Esophagus (tissue), 2 donors: ENCODE results near the gene ABCC11. TPM values are rescaled to one million over a fixed set of nuclear protein-coding genes. Genes with fewer than 3 reads are reported as not detected.

Experiments used
- H3K27ac ChIP-seq, 2 donors: one replicate each; pipeline ENCODE4 v1.5.1; 2013; ENCODE audit warnings: low read depth in 2 of 2, mild to moderate bottlenecking in 2 of 2, inconsistent platforms in 1 of 2, low read length in 1 of 2, moderate library complexity in 1 of 2
- H3K27me3 ChIP-seq, 2 donors: one replicate each; pipeline ENCODE4 v1.6.1; 2013; ENCODE audit warnings: low read length in 2 of 2, control low read depth in 1 of 2, mild to moderate bottlenecking in 1 of 2; ENCODE audit not compliant: insufficient read depth in 2 of 2, control insufficient read depth in 1 of 2
- H3K36me3 ChIP-seq, 2 donors: one replicate each; pipeline ENCODE4 v1.6.1; 2013; ENCODE audit warnings: low read length in 1 of 2; ENCODE audit not compliant: control insufficient read depth in 2 of 2, insufficient read depth in 2 of 2
- H3K4me1 ChIP-seq, 2 donors: one replicate each; pipeline ENCODE4 v1.6.1; 2013; ENCODE audit warnings: low read length in 1 of 2; ENCODE audit not compliant: control insufficient read depth in 2 of 2, insufficient read depth in 2 of 2
- H3K4me3 ChIP-seq, 2 donors: one replicate each; pipeline ENCODE4 v1.5.1; 2013; ENCODE audit warnings: low read length in 2 of 2, mild to moderate bottlenecking in 2 of 2, low read depth in 1 of 2, moderate library complexity in 1 of 2
- H3K9me3 ChIP-seq, 2 donors: one replicate each; pipeline ENCODE4 v1.6.1; 2013; ENCODE audit warnings: mild to moderate bottlenecking in 2 of 2, low read depth in 1 of 2, low read length in 1 of 2, moderate library complexity in 1 of 2; ENCODE audit not compliant: control insufficient read depth in 2 of 2, insufficient read depth in 1 of 2
- WGBS, 2 donors: extraction: QIAGEN DNeasy Blood & Tissue Kit; methylation state at CpG; one replicate each; pipeline ENCODE4 v1.1.7; 2013; 5-methylcytosine and 5-hydroxymethylcytosine counted together
- polyA plus RNA-seq, 2 donors: library from polyadenylated mRNA; stranded (reverse); fragments of 200-250 nt; gene quantifications; one replicate each; pipeline ENCODE4 v1.2.3, GENCODE V29; 2013
- donor health status: healthy with polysubstance abuse.
- donor health status: Bipolar disorder and iron deficiency.

Gene ABCC11
- polyA plus RNA-seq, 2 donors: 0.08 TPM

DNA sequence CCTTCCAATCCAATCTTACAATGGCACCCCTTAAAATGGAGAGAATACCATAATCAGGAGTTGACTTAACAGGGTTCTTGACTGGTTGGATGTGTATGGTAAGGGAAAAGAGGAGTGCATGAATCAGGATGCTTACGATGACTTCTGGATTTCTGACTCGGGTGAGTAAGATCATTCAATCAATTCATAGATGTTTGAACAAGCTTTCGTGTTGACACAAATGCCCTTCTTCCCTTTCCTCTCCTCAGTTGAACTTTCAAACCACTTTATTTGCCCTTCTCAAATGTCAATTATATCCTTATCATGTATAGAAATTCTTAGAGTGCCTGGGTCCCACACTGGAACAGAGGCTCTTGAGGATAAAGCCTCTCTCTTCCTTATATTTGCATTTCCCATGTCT is 117.4 kb downstream of the ABCC11 start:
- Histone ChIP-seq H3K4me3 (no peak overlapping the region), H3K27ac (no peak overlapping the region), H3K36me3 (no peaks in the 10 kb centered on the region), H3K27me3 (no peaks in the 10 kb centered on the region), H3K4me1 (peaks cover 4% of the 10 kb centered on the region in 2 donors), H3K9me3 (no peaks in the 10 kb centered on the region)
- WGBS, 2 donors: 54 to 56% methylated on average over 3 of the region's 3 CpGs

DNA sequence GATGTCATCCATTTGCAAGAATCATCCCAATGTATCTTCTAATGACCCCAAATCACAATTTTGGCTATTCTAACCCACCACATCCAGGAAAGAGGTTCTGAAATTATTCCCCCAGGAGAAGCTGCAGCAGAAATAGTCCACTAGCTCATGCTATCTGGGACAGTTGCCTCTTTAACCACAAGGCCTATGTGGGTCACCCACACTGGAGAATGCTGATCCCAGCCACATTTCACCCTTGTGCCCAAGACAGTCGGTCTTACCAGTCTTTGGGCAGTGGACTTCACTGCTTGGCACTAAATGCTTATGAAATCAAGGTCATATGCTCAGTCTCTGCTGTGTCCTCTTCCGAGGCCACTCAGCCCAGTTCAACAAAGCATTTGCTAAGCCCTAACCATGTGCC is 118.6 kb downstream of the ABCC11 start:
- Histone ChIP-seq H3K36me3 (no peaks in the 10 kb centered on the region), H3K4me3 (no peak overlapping the region), H3K4me1 (peaks cover 4% of the 10 kb centered on the region in 2 donors), H3K27ac (no peak overlapping the region), H3K9me3 (no peaks in the 10 kb centered on the region), H3K27me3 (no peaks in the 10 kb centered on the region)
- 77 to 83% methylated on average over 2 of the region's 2 CpGs for WGBS, 2 donors

DNA sequence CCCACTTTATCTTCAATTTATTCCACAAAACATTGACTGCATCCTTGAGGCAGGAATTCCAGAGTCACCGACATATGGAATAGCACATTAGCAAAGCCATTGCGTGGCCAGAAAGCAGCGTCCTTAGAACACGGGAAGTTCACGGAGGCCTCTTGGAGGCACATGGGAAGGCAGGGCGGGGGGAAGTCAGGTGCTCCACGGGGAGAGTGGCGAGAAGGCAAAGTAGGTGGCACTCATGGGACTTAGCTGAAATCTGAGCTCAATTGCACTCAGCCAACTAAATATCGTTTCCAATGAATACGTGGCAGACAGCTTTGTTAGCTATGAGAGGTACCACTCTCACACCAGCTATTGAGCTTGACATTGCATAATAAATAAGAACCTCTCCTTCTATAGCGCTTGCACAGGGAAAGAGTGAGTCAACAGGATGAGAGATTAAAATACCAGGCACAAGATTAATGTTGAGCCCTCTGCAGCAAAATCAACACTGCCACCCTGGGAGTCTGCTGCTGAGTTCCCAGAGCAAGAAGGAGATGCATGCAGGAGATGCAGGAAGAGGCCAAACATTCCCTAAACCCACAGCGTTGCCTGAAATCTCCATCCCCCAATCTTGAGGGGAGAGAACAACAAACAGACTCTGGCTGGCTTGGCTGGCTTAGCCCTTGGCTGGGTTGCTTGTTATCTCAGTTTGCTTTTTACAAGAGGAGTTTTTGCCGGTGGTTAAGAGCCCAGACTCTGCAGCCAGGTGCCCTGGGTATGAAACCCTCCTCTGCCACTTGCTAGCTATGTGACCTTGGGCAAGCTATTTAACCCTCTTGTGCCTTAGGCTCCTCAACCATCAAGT is 120.3 kb downstream of the ABCC11 start:
- H3K4me1 ChIP-seq: peaks cover 4% of the 10 kb centered on the region in 2 donors
- no peaks in the 10 kb centered on the region for H3K36me3 ChIP-seq
- WGBS, 2 donors: 40 to 49% methylated on average over 13 of the region's 13 CpGs
- no peaks in the 10 kb centered on the region for H3K27me3 ChIP-seq
- H3K27ac ChIP-seq: no peak overlapping the region
- H3K4me3 ChIP-seq: no peak overlapping the region
- H3K9me3 ChIP-seq: no peaks in the 10 kb centered on the region

- H3K9me3 ChIP-seq: no peaks in the 10 kb centered on the region
- H3K4me1 ChIP-seq: peaks cover 4% of the 10 kb centered on the region in 2 donors
- 87 to 88% methylated on average over 5 of the region's 5 CpGs for WGBS, 2 donors
- no peak overlapping the region for H3K27ac ChIP-seq
- no peaks in the 10 kb centered on the region for H3K36me3 ChIP-seq
- no peak overlapping the region for H3K4me3 ChIP-seq
- no peaks in the 10 kb centered on the region for H3K27me3 ChIP-seq
These were observed 121.5 kb downstream of the ABCC11 start for GRCh38 chr16:48125888-48126287.

DNA sequence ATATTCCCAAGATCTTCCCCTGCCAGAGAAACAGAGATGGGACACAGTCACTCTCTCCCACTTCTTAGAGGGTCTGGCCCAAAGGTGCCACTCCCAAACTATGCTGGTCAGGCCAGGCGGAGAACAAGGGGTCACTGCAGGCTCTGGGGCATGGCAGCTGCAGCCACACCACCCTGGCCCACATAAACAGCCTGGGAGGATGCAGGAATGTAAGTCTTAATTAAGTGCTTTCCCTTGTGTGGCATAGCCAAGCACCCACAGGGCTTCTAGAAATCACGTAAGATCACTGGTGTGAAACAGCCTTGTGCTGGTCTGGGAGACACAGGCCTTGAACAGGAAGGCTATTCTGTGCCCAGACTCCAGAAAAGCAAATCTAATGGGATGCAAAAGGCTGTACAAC is 123.1 kb downstream of the ABCC11 start:
- Histone ChIP-seq H3K4me3 (no peak overlapping the region), H3K36me3 (no peaks in the 10 kb centered on the region), H3K27me3 (no peaks in the 10 kb centered on the region), H3K27ac (no peak overlapping the region), H3K9me3 (no peaks in the 10 kb centered on the region), H3K4me1 (peaks cover 4% of the 10 kb centered on the region in 2 donors)
- 92 to 95% methylated on average over 2 of the region's 2 CpGs for WGBS, 2 donors

GRCh38 chr16:48123104-48123788 is 124.1 kb downstream of the ABCC11 start:
- no peak overlapping the region for H3K27ac ChIP-seq
- peaks cover 4% of the 10 kb centered on the region in 2 donors for H3K4me1 ChIP-seq
- no peaks in the 10 kb centered on the region for H3K27me3 ChIP-seq
- no peaks in the 10 kb centered on the region for H3K36me3 ChIP-seq
- H3K9me3 ChIP-seq: no peaks in the 10 kb centered on the region
- WGBS, 2 donors: 43 to 58% methylated on average over 5 of the region's 5 CpGs
- H3K4me3 ChIP-seq: no peak overlapping the region

GRCh38 chr16:48121276-48121675 is 126.1 kb downstream of the ABCC11 start:
- 91 to 92% methylated on average over 5 of the region's 5 CpGs for WGBS, 2 donors
- no peak overlapping the region for H3K27ac ChIP-seq
- peaks cover 0 to 4% of the 10 kb centered on the region in 2 donors for H3K4me1 ChIP-seq

GRCh38 chr16:48118841-48119240 is 128.5 kb downstream of the ABCC11 start:
- H3K9me3 ChIP-seq: no peaks in the 10 kb centered on the region
- peaks cover 0 to 4% of the 10 kb centered on the region in 2 donors for H3K4me1 ChIP-seq
- WGBS, 2 donors: 83 to 84% methylated on average over 2 of the region's 2 CpGs
- H3K27ac ChIP-seq: no peak overlapping the region
- no peaks in the 10 kb centered on the region for H3K27me3 ChIP-seq
- no peak overlapping the region for H3K4me3 ChIP-seq
- H3K36me3 ChIP-seq: no peaks in the 10 kb centered on the region

More at GRCh38 chr16:48121276-48121675, 126.1 kb downstream of the ABCC11 start:
- no peaks in the 10 kb centered on the region for H3K9me3 ChIP-seq
- H3K36me3 ChIP-seq: no peaks in the 10 kb centered on the region
- no peaks in the 10 kb centered on the region for H3K27me3 ChIP-seq
- no peak overlapping the region for H3K4me3 ChIP-seq

DNA sequence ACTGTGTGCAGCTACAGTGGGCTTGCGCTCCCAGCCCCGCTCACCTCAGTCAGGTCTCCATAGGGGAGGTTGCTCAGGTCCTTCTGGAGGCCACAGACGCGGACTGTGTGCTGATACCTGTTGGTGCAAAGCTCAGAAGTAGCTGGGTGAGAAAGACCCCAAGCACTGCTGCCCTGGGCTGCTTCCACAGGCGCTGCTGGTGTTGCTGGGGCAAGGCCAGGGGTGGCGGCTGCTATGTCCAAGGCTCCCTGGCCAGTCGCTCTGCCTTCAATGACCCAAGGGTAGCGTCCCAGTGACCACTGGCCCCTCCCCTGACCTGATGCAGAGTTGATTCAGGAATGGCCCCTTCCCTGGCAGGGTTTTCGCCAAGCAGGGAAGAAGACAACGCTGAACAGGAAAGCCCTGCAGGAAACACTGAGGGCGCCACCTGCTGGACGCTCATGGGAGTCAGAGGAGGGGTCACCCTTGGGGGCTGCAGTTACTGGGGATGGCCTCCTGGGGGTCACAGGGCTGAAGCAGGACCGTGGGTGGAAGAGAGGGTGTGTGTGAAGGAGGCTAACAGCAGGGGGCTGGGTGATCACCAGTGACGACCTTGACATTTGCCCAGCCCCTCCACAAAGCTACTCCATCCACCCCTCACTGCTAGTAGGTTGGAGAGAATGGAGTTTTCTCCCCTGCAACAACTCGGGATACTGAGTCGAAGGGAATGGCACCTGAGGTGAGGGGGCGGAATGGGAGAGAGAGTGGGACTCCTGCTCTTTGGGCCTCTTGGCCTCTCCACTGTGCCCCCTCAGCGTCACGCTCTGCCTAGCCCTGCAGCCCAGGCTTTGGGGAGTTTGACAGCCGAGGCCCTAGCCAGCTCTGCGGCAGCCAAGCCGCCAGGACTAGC is 129.9 kb downstream of the ABCC11 start:
- H3K36me3 ChIP-seq: no peaks in the 10 kb centered on the region
- WGBS, 2 donors: 66 to 68% methylated on average over 22 of the region's 22 CpGs

More for the DNA sequence above, 129.9 kb downstream of the ABCC11 start:
- H3K9me3 ChIP-seq: no peaks in the 10 kb centered on the region
- H3K4me3 ChIP-seq: no peak overlapping the region
- no peak overlapping the region for H3K27ac ChIP-seq
- peaks cover 0 to 4% of the 10 kb centered on the region in 2 donors for H3K4me1 ChIP-seq
- H3K27me3 ChIP-seq: no peaks in the 10 kb centered on the region
